GM21619 (cell line): ENCODE data around the gene SHROOM3.

Experiments used
- ATAC-seq: cut with Tn5 transposase; IDR thresholded peaks from one replicate; pipeline ENCODE4 v1.9.1; 2021; ENCODE audit not compliant: unreplicated experiment

Gene SHROOM3

GRCh38 chr4:76563454-76564122 is 128.6 kb downstream of the SHROOM3 start:
- no peak for ATAC-seq

DNA sequence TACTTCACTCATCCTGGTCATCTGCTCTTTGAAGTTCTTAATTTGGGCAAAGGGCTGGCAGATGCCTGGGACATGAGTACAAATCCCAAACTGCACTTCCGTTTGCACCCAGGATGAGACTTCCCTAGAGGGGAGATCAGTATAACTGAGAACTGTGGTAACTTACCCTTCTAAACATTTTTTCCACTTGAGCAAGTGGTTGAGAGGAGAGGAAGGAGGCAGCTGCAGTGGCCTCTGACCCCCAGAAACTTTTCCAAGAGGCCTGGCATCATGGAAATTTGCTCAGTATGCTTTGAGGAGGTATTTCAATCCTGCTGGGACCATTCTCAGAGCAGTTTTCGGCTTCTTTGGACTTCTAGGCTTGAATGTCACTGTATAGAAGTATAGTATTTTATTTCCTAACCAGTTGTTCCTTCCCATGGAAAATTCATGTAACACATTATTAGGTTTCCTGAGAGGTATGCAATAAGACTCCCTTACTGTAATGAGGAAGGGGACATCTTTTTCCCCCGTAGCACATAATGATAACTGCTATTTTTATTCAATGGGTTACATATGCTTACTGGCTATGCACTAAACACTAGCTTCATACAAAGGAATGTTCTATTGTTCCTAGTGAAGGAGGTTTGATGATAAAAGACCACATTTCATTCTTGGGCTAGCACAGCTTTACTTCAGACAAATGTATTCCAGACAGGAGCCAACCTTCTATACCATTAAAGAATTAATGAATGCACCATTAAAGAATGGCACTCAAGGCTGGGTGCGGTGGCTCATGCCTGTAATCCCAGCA is 129.3 kb downstream of the SHROOM3 start:
- ATAC-seq: no peak

- no peak for ATAC-seq
Observed at GRCh38 chr4:76568262-76568661, 133.2 kb downstream of the SHROOM3 start.

- ATAC-seq: no peak
Observed at GRCh38 chr4:76569225-76569624, 134.2 kb downstream of the SHROOM3 start.

GRCh38 chr4:76569706-76570105 is 134.7 kb downstream of the SHROOM3 start:
- ATAC-seq: no peak

GRCh38 chr4:76570141-76570973 is 135.3 kb downstream of the SHROOM3 start:
- no peak for ATAC-seq

GRCh38 chr4:76571274-76571673 is 136.2 kb downstream of the SHROOM3 start:
- ATAC-seq: no peak

GRCh38 chr4:76572224-76572623 is 137.2 kb downstream of the SHROOM3 start:
- ATAC-seq: no peak

GRCh38 chr4:76576824-76577223 is 141.8 kb downstream of the SHROOM3 start:
- ATAC-seq: no peak

DNA sequence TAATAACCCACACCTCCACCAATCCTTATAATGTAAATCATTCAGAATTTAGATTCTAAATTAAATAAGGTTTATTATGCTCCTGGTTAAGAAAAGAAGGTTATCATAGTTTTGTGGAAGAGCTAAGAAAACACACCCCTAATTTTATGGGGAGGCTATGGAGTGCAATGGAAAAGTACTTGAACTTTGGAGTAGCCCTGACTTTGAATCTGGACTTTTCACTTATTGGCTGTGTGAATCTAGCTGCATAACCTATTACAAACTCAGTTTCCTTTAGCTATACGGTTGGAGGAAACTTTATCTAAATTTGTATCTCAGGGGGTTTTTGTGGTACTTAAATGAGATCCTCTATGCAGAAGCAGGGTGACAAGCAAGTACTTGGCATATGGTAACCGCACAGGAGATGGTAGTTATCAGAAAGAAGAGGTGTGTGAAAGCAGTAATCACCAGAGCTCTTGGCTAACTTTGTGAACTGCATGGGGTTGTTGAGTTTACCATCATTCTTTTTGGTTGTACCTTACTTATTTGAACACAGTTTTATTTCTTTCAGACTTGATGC is 143.1 kb downstream of the SHROOM3 start:
- no peak for ATAC-seq

GRCh38 chr4:76579596-76580375 is 144.8 kb downstream of the SHROOM3 start:
- no peak for ATAC-seq

DNA sequence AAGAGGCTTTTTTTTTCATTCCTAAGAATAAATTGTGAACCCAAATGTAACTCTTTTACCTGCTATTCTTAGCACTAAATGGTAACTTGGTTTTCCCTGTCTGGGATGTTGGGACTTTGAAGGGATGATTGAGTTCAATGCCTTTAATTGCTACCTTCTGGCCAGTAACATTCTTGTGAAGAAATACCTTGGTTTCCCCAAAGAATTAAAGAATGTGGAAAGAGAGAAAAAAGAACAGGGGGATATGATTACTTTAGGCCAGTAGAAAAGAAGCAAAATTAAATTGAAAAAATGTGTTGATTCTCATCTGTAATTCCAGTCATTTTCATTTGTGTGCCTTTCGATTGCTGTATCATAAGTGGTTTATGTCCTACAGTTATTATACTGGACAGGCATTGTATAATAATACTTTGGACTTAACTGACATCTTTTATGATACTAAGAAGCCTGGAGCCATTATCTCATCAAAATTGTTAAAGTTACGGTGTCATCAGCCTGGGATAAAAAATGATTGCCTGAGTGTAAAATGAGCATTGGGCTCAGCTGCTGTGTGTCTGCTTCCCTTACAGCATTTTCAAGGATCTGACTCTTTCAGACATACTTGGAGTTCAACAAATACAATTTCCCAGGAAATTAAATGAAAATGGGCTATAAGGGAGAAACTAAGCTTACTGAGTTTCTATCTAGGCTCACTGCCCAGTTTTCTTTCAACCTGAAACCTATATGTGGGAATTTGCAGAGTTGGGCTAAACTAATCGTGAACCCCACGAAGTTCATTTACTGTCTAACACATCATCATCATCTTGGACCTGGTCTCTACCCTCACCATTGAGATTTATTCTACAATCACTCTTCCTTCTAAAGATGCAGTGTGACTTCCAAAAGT is 146.3 kb downstream of the SHROOM3 start:
- ATAC-seq: no peak

- ATAC-seq: no peak
Observed at GRCh38 chr4:76582074-76582816, 147.2 kb downstream of the SHROOM3 start.

DNA sequence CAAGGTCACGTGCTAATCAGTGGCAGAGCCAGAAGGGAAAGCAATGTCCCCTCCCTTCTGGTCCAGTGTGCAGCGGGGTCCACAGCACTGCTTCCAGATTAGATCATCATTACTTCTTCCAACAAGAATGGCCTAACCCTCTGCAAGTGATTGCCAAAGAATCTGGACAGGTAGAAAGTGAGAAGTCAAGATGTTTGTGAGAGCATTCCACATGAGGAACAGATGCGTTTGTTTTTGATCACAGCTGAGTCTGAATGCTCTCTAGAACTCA is 147.7 kb downstream of the SHROOM3 start:
- ATAC-seq: no peak

- no peak for ATAC-seq
Observed at GRCh38 chr4:76584241-76585152, 149.5 kb downstream of the SHROOM3 start.

DNA sequence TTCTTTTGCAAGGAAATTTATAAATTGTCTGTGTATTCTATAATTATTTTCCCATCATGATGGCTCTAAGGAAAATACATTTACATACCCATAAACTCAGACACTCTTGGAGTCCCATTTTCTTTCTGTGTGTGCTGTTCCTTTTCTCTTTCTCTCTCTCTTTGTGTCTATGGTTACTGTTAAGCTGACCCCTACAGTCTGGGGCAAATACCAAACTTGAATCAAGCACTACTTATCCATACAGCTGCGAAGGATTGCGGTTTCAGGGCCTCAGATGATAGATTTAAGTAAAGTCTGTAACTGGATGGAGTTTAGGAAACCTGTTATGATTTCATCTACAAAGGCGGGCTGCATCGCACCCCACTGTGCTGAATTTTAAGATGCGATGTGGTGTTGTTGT is 150.2 kb downstream of the SHROOM3 start:
- ATAC-seq: no peak

- peak; percentile 88 for ATAC-seq
Observed at GRCh38 chr4:76585897-76586360, 150.9 kb downstream of the SHROOM3 start.

DNA sequence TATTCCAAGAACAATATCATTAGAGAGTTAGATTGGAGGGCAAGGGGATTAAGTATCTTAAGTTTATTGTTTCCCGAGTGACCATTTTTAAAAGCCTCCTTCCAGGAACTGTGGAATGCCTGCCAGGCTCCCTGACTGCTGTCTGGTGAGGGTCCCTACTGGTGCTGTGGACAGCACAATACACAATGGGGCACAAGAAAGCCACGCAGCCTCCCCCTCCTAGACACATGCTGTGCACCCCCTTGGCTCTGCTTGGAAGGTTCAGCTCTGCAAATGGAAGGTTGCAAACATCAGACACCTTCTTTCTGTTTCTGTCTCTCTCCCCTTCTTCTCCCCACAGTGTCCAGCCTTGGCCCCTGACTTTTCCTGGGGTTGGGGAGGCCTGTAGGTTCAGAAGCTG is 153.2 kb downstream of the SHROOM3 start:
- ATAC-seq: no peak
